Stimulated activated CD8-positive, alpha-beta memory T cell treated with anti-CD3 and anti-CD28 coated beads, Interleukin-7, amount 100 ng/mL, for 4 hours (primary cell): ENCODE results near the gene BRF1.
A peak's percentile ranks its signal among the peaks of the same experiment; 100 is the strongest.

Source experiments
- DNase-seq, 2 donors: peaks; one replicate each; pipeline ENCODE4 v3.0.0-alpha.2; 2020; ENCODE audit warnings: low read depth in 2 of 2

BRF1 gene

DNA sequence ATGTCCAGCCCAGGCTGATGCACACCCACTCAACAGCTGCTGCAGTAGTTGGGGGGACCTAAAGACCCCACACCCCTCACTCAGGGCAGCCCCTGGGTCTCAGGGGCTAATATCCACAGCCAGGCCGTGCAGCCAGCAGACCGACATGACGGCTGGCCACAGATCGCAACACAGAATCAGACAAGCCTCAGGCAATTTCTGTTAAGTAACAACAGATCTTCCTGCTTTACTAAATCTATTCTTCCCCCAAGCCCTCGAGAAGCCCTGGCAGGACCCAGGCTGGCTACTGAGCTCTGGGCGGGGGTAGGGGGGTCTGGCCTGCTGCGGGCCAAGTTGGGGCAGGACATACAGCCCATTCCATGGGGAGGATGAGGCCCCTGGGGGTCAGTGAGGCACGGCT lies 91.7 kb downstream of the BRF1 start:
- no peak for DNase-seq

DNA sequence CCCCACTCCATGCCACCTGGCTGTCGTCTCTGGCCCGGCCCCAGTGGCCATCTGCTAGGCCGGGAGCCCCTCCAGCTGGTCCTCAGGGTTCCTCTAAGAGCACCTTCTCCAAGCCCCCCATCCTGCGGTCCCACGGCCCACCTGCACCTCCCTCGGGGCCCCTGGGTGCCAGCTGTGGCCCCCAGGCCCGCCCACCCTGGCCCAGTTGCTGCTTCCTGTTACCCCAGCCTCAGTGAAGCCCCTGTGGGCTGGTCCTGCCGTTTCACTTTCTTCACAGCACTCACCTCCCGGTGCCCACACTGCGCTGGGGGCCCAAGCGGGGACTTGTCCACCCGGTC lies 92.1 kb downstream of the BRF1 start:
- no peak for DNase-seq

DNA sequence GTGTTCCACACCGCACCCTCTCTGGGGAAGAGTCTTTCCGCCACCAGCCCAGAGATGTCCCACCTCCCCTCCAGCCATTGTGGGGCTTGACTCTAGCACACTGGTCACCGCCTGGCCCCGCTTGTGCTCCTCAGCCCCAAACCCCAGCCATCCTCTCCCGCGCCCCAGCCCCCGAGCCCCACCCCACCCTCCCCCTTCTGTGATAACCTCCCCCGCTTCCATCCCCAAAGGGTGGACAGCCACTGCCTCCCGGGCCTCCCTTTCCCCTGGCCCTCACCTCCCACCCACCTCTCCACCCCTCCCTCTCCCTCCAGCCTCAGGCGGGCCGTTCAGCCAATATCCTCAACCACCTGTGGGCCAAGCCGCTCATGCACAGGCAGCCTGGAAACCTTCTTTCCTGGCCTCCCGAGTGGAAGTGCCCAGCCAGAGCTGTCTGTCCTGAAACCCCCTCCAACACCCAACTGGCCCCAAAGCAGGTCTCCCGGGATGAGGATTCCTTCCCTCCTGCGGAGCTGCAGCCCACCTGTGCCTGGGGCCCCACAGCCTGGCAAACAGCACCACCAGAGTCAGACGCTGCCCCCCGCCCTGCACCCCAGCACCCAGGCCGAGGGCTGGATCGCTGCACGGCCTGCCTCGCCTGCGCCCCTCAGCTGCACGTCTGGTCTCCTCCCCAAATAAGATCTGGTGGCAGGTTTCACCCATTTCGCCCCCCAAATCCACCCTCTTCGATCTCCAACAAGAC lies 92.6 kb downstream of the BRF1 start:
- no peak for DNase-seq

DNA sequence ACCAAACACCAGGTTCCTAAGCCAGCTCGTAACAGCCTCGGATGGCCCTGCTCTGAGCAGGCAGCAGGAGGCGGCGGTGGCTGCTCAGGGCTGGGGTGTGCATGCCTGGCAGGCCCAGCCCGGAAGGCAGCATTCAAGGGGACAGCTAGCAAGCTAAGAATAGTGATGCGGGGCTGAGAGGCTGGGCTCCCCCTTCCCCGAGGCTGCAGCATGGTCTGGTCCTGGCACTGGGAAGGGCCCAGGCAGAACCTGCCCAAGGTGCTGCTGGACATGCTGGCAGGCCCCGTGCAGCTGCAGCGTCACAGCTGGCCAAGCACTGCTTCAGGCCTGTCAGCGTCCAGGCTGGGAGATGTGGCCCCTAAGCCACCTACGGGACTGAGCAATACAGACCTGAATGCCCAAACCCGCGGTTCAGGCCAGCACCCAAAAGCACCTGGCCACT lies 93.3 kb downstream of the BRF1 start:
- DNase-seq, result no peak

DNA sequence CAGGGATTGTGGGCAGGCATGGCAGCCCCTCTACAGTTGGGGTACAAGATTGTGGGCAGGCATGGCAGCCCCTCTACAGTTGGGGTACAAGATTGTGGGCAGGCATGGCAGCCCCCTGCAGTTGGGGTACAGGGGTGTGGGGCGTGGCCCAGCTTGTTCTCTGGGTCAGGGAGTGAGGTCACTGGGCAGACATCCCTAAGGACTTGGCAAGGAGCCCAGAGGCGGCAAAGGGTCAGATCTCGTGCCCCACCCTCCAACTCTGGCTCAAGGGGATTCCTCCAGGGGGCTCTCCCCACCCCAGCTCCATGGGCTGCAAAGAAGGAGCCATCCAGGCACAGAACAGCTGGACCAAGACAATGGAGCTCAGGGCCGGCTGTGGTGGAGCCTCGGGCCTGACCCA lies 93.9 kb downstream of the BRF1 start:
- no peak for DNase-seq

DNA sequence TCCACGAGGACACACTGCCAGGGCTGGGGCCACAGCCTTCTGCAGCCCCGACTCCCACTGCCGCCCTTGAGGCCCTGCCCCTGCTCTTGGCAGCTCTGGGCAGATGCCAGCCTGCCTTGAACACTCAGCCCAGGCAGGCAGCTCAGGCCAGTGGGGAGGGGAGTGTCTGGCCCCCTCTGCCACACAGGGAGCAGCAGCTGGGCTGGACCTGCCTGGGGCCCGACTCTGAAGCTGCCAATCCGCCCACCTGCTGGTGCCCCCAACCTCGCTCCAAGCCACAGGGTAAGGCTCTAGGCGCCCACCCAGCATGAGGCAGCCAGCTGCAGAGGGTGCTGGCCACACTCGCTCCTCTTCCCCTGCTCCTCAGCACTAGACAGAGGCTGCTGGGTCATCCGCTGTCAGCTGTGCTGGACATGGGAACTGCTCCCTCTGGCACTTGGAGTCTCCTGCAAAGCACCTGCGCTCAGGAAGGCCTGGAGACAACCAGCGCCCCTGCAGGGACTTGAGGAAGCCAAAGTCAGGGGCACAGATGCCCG lies 95.1 kb downstream of the BRF1 start:
- DNase-seq, result no peak

DNA sequence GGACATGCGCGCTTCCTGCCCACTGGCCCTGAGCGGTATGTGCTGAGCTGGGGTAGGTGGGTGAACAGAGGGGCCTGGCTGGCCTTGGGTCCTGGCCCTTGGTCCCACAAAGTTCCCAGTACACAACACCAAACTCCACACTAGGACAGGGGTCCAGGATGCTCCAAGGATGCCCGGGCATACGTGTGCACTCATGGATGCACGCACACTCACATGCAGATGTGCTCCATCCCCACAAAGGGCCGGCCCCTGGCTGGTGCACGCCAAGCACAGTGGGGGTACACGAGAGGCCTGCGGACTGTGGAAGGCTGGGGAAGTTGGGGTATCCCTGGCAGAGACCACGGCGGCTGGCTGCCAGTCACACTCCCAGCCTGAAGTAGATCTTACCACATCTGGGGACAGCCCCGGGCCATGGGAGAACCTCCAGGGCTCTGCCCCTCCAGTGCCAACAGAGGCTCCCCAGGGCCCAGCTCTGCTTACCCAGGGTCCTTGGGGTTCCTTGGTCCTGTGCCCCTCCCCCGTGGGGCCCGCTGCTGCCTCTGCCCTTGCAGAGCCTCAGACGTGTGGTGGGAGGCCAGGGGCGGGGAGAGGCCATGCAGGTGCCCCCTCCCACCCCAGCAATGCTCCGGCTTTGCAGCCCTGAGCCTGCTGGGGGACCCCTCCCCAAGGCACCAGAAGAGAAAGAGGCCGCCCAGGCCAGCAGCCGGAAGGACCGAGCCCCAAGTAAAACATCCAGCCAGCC lies 95.7 kb downstream of the BRF1 start:
- DNase-seq, result no peak

DNA sequence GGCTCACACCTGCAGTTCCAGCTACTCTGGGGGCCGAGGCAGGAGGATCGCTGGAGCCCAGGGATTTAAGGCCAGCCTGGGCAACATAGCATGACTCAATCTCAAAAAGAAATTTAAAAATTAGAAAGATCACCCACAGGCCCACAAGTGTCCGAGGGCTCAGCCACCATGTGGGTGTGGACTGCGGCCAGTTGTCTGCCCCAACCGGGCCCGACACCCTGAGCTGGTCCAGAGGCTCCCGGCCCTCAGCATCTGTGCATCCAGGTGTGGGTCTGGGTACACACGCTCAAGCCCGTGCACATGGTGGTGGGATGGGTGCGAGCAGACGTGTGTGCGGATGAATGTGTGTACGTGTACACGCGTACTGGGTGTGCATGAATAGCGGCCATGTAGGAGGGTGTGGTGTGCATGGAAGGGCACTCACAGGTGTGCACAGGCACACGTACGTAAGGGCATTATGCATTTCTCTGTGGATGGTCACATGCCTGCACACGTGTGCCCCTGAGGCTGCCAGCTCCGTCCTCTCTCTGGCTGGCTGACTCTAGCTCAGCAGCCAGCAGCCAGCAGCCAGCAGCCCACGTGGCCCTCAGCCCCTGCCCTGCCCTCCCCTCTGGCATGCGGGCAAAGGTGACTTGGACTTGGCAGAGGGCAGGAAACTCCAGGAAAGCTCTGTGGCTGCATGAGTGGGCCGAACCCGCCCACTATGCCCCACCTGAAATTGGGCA lies 96.4 kb downstream of the BRF1 start:
- no peak for DNase-seq

DNA sequence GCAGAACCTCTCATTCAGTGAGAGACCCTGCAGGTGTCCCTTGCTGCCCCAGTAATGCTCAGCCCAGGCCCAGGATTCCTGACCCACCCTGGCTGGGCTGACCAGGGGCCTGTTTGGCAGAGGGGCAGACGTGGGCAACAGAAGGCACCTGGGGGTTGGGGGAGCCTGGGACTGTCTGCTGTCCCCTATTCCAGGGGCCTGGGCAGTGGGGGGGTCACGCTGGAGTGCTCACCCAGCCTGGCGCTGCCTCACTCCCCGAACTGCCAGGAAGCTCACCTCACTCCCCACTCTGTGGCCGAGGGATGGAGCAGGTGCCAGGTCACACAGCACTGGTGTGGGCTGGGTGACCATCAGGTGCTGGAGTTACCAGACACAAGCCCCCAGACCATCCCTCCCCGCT lies 97.1 kb downstream of the BRF1 start:
- no peak for DNase-seq

DNA sequence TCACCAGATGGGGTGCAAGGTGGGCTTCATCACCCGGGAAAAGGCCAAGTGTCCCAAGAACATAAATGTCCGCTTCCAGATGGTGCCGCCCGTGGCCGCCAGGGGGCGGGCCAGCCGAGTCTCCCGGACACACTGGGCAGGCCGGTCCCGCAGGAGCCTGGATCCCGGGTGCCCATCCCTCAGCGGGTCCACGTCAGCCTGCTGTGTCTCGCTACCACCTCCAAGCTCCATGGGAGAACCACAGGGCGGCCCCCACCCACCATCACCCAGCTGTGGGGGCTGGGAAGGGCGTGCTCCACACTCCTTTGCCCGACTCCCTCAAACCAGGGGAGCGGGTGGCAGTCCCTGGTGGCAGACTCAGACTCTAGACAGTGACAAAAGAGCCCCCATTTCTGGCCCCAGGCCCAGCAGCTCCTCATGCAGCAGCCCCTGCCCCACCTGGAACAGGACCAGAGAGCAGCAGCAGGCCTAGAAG lies 97.7 kb downstream of the BRF1 start:
- peak; percentile 7 to 31 for DNase-seq

DNA sequence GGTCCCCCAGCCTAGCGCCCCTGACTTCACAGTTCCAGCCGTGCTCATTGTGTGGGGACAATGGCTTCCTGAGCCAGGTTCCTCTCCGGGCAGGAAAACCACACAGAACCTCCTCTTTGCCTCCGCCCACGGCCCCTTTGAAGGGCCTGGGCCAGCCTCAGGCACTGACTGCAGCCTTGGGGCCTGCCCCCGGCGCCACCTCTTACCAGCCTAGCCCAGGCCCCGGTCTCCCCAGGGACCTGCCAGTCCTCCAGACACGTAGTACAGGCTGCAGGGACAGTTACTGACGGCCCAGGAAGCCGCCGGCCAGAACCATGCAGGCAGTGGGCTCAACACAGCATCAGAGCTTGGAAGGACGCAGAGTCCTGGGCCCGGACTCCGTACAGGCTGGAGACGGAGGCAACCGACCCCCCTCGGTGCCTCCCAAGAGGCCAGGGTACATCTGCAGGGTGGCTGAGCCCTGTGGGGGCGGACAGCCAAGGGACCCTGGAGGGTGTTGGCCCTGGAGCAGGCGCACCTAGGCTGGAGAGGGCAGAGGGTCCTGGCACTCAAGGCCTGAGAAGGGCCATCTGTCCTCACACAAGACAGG lies 98.8 kb downstream of the BRF1 start:
- DNase-seq, result no peak

DNA sequence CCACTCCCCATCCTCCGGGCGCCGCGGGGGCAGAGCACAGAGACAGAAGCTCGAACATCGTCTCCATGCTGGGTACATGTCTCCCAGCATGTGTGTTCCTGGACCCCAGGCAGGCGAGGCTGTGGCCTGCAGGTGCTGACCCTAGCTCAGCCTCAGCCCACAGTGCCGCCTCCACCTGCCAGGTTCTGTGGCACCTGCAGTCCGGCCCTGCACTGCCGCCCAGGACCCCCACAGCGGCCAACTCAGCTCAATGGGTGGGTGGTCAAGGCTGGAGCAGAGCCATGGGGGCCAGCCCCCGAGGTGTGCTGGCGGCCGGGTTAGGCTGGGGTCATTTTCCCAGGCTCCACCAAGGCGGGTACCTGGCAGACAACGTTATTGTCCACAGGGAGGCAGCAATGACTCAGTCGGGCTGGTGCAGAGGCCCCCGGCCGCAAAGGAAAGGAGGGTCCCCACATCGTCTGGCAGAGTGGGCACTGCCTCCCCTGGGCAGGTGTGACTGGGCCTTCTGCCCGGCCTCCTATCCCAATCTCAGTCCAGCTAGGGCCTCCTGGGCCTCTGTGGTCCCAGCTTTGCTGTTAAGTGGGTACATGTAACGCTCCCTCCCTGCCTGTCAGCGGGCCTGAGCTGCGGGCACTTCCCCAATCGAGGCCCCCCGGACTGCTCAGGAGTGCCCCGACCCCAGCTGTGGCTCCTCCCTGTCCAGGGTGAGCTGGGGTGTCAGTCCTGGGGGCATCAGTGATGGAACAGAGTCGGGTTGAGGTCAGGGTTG lies 99.5 kb downstream of the BRF1 start:
- DNase-seq, result no peak

DNA sequence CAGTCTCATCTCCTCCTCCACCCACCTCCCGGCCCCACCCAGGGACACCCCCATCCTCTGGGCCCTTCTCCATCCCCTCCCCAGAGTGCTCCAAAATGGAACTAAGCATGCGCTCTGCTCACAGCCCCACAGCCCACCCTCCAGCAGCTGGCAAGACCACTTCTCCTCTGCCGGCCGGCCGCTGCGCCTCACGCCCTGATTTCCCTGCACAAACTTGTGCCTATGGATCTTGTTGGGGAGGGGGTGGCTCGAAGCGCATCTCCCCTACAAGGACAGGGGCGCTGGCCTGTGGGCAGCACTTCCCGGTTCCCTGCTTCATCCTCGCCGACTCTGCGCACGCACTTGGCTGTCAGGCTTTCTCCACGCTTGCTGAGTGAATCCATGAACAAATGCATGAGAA lies 100.2 kb downstream of the BRF1 start:
- DNase-seq, result no peak

DNA sequence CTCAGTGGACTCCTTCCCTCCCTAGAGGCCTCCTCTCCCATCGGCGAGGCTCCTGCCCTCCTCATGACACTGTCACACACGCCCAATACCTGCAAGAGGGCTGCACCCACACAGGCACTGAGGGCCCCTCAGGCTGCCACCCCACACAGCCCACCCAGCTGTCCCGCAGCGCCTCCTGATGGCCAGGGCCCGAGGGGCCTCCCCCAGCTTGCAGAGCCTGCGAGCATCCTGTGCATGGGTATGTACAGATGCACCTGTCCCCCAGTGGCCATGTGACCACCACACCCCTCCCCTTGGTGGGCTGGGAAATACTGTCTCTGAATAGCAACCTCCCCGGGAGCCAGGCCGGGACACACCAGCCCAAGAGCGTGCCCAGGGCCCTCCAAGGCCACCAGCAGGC lies 100.7 kb downstream of the BRF1 start:
- no peak for DNase-seq

DNA sequence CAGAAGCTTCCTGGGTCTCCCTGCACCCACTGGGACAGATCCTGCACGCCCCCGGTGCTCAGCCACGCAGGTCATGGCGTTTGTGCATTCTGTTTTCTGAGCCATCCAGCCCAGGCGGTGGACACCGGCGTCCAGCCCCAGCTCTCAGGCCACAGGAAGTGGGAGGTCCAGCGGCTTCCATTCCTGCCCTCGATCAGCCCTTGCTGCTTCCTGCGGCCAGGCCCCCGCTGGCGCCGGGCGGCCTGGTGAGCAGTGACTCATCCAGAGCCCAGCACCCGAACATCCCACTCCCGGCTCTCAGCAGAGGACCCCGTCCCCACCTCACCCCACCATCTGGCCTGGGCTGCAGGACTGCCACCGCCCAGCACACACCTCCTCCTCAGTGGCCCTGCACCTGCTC lies 101.7 kb downstream of the BRF1 start:
- DNase-seq, result no peak

DNA sequence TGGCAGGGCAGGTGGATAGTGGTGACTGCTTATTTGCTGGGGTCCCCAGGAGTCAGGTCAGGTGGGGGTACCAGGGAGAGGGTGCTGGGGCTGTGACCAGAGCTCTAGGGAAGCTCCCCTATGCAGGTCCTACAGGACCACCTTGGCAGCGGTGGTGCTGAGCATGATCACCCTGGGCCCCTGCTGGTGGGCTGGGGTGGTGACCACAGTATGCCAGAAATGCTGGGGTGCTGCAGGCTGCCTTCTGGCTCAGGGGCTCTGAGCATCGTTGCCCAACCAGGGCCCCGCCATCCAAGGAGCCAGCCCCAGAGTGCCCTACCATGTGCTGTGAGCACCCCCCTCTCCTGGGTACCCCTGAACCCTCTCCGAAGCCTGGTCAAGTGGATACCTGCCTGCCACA lies 102.2 kb downstream of the BRF1 start:
- DNase-seq, result no peak

DNA sequence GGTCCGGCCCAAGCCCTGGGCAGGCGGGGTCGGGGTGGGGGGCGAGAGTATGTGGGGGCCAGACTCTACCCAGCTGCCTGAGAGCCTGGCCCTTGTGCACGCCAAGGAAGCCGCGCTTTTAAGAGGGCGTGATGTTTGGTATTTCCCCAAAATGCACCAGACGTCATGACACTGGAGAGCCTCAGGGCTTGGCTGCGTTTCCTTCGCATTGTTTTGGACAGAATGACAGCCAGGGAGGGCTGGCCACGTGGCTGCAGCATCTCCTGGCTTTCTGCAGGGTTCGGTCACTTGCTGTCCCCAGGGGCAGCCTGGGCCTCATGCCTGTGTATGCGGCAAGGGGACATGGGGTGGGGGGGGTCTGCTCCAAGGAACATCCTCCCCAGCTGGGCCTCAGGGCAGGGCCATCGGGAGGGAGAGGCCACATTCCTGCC lies 103.6 kb downstream of the BRF1 start:
- DNase-seq, result no peak

DNA sequence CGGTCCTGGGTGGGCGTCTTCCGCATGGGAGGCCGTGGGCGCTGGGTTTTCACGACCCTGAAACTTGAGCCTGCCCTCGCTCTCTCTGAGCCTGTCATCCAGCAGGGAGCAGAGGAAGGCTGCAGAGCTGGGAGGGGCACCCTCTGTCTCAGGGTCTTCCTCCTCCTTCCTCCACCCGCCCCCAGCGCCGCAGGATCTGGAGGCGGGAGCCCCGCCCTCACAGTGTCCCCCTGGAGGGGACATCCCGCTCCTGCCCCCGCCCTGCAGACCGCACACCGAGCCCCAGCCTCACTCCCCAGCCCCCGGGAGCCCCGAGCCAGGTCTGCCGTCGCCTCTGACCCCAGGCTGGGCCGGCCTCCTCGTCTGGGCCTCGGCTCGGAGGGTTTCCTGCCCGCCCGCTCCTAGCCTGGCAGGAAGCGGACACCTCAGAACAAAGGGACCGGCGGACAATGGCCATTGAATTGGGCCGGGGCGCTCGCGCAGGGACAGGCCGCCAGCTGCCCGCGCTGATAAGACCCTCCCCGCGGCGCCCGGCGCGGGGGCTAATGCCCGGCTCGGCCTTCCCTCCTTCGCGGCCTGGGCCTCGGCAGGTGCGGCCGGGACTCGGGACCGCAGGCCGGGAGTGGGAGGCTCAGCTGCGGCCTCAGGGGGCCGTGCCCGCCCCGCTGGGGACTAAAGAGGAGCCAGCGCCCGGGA lies 104.4 kb downstream of the BRF1 start:
- no peak for DNase-seq

DNA sequence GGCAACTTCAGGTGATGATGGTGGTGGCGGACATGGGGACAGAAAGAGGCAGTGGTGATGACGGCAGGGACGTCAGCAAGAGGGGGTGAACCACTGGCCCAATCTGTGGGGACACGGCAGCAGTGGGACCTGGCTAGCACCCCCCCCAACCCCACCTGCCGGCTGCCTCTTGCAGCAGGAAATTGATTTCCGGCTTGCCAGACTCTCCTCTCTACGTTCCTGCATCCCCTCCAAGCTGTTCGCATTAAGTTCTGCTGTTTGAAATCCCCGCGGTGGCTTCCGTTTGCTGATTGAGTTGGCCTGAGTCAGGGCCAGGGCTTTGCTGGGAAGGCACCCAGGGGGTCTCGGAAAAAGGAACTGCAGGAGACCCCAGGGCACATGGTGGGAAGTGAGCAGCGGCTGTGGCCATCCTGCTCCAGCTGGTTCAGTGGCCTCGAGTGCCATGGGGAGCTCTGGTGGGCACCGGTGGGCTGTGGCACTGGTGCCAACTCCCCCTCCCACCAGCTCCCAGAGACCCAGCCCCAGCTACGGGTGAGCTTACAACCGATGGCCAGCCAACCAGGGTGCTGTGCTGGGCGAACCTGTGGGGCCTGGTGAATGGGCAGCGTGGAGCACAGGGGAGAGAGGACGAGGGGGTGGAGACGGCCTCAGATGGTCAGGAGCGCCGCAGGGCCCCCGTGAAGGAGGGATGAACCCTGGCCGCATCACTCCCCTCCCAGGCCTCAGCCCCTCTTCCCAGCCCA lies 105.1 kb downstream of the BRF1 start:
- DNase-seq, result no peak

DNA sequence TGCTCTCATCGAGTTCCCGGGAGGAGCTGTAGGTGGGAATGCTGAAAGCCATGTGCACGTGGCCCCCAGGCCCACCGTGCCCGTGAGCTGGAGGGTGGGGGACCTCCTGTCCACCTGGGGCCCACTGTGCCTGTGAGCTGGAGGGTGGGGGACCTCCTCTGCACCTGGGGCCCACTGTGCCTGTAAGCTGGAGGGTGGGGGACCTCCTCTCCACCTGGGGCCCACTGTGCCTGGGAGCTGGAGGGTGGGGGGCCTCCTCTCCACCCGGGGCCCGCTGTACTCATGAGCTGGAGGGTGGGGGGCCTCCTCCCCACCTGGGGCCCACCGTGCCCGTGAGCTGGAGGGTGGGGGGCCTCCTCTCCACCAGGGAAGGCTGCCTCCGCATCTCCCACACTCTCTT lies 105.8 kb downstream of the BRF1 start:
- DNase-seq, result no peak
